Measurements from ENCODE around the gene ERMARD.

The ERMARD gene

GRCh38 chr6:169805242-169805838, 53.9 kb downstream of the ERMARD start:
- Histone ChIP-seq H3K4me1 (ENCODE audit: control insufficient read depth, low read length) (peaks cover 64% of the 10 kb centered on the region), H3K9me2 (replicated peaks; ENCODE audit: control insufficient read depth, low read length) (no peaks in the 10 kb centered on the region), H3K4me3 (ENCODE audit: low read length) (peak overlapping the region; percentile 34), H3K27me3 (ENCODE audit: control insufficient read depth, low read length) (no peaks in the 10 kb centered on the region), H3K36me3 (ENCODE audit: control insufficient read depth, low read length) (no peaks in the 10 kb centered on the region), H3K4me2 (ENCODE audit: low read length) (peak overlapping the region; percentile 68), H3K27ac (ENCODE audit: low read depth, low read length) (0 out of 2 replicates have a peak overlapping the region, but pooled peaks have one; percentile 89), H3F3A (ENCODE audit: control insufficient read depth, insufficient read depth) (peaks cover 11% of the 10 kb centered on the region), H3K79me2 (ENCODE audit: control insufficient read depth, low read length) (no peaks in the 10 kb centered on the region), H3K9me3 (ENCODE audit: control insufficient read depth, insufficient read depth, low read length) (no peaks in the 10 kb centered on the region), H4K20me1 (ENCODE audit: control insufficient read depth, insufficient read depth, low read depth, low read length) (no peaks in the 10 kb centered on the region)
- TF ChIP-seq EZH2phosphoT487 (IDR thresholded peaks at IDR 0.05; ENCODE audit: borderline replicate concordance, low read length) (no peak), CTCF (IDR thresholded peaks at IDR 0.05; ENCODE audit: low read depth, low read length, poor library complexity, severe bottlenecking) (no peak)

GRCh38 chr6:169806701-169807100, 55.3 kb downstream of the ERMARD start:
- Histone ChIP-seq H3K79me2 (ENCODE audit: control insufficient read depth, low read length) (no peaks in the 10 kb centered on the region), H3K4me1 (ENCODE audit: control insufficient read depth, low read length) (peaks cover 68% of the 10 kb centered on the region), H3K9me3 (ENCODE audit: control insufficient read depth, insufficient read depth, low read length) (no peaks in the 10 kb centered on the region), H3K27me3 (ENCODE audit: control insufficient read depth, low read length) (no peaks in the 10 kb centered on the region), H3K4me2 (ENCODE audit: low read length) (no peak overlapping the region), H3F3A (ENCODE audit: control insufficient read depth, insufficient read depth) (peaks cover 11% of the 10 kb centered on the region), H3K27ac (ENCODE audit: low read depth, low read length) (no peak overlapping the region), H3K4me3 (ENCODE audit: low read length) (no peak overlapping the region), H3K36me3 (ENCODE audit: control insufficient read depth, low read length) (no peaks in the 10 kb centered on the region), H3K9me2 (replicated peaks; ENCODE audit: control insufficient read depth, low read length) (no peaks in the 10 kb centered on the region), H4K20me1 (ENCODE audit: control insufficient read depth, insufficient read depth, low read depth, low read length) (no peaks in the 10 kb centered on the region)
- no peak for TF ChIP-seq CTCF (IDR thresholded peaks at IDR 0.05; ENCODE audit: low read depth, low read length, poor library complexity, severe bottlenecking)
- no peak for TF ChIP-seq EZH2phosphoT487 (IDR thresholded peaks at IDR 0.05; ENCODE audit: borderline replicate concordance, low read length)

- Histone ChIP-seq H3K9me2 (replicated peaks; ENCODE audit: control insufficient read depth, low read length) (no peaks in the 10 kb centered on the region), H3K4me3 (ENCODE audit: low read length) (no peak overlapping the region), H3K4me1 (ENCODE audit: control insufficient read depth, low read length) (peaks cover 64% of the 10 kb centered on the region), H3K27me3 (ENCODE audit: control insufficient read depth, low read length) (no peaks in the 10 kb centered on the region), H3K4me2 (ENCODE audit: low read length) (no peak overlapping the region), H3K36me3 (ENCODE audit: control insufficient read depth, low read length) (no peaks in the 10 kb centered on the region), H3K9me3 (ENCODE audit: control insufficient read depth, insufficient read depth, low read length) (no peaks in the 10 kb centered on the region), H3F3A (ENCODE audit: control insufficient read depth, insufficient read depth) (peaks cover 11% of the 10 kb centered on the region), H4K20me1 (ENCODE audit: control insufficient read depth, insufficient read depth, low read depth, low read length) (no peaks in the 10 kb centered on the region), H3K27ac (ENCODE audit: low read depth, low read length) (no peak overlapping the region), H3K79me2 (ENCODE audit: control insufficient read depth, low read length) (no peaks in the 10 kb centered on the region)
- TF ChIP-seq CTCF (IDR thresholded peaks at IDR 0.05; ENCODE audit: low read depth, low read length, poor library complexity, severe bottlenecking) = no peak
- no peak for TF ChIP-seq EZH2phosphoT487 (IDR thresholded peaks at IDR 0.05; ENCODE audit: borderline replicate concordance, low read length)
Observed at GRCh38 chr6:169807229-169807628, 55.8 kb downstream of the ERMARD start.

All from DOHH2 (cell line).